NAMALWA (cell line): ENCODE data around the gene MIA.
"Not testable (repeated sequence)": the region's sequence is repeated elsewhere in the genome, so short reads cannot be mapped to it uniquely, and the experiment has no call there.

Source experiments
- DNase-seq: peaks from one replicate; pipeline ENCODE4 v3.0.0-alpha.2; 2015; ENCODE audit warnings: low spot score

MIA gene

GRCh38 chr19:40780582-40780981, 5.3 kb downstream of the MIA start:
- no peak for DNase-seq

- no peak for DNase-seq
These were observed 5.8 kb downstream of the MIA start for GRCh38 chr19:40781140-40781539.

GRCh38 chr19:40783711-40784110, 8.4 kb downstream of the MIA start:
- no peak for DNase-seq

- DNase-seq: not testable (repeated sequence)
These were observed 8.8 kb downstream of the MIA start for GRCh38 chr19:40784146-40784545.

- no peak for DNase-seq
These were observed 10.2 kb downstream of the MIA start for GRCh38 chr19:40785526-40785925.

GRCh38 chr19:40786060-40787037, 11.0 kb downstream of the MIA start:
- DNase-seq: no peak

- DNase-seq: no peak
These were observed 16.0 kb downstream of the MIA start for GRCh38 chr19:40791349-40791748.

GRCh38 chr19:40791996-40792395, 16.7 kb downstream of the MIA start:
- DNase-seq: peak; percentile 45

- DNase-seq: no peak
These were observed 22.0 kb downstream of the MIA start for GRCh38 chr19:40797166-40797962.

- peak; percentile 87 for DNase-seq
These were observed 22.8 kb downstream of the MIA start for GRCh38 chr19:40797963-40798682.

GRCh38 chr19:40798683-40799557, 23.6 kb downstream of the MIA start, which contains the start of gene EGLN2:
Gene EGLN2, plus strand, starts transcription at chr19:40799191. Its CDS starts 1,382 bp downstream, at chr19:40800573.
- peak; percentile 100 for DNase-seq

- DNase-seq: peak; percentile 41
These were observed 24.4 kb downstream of the MIA start for GRCh38 chr19:40799558-40800338.

- DNase-seq: no peak
These were observed 25.1 kb downstream of the MIA start for GRCh38 chr19:40800339-40800996.

- no peak for DNase-seq
These were observed 25.7 kb downstream of the MIA start for GRCh38 chr19:40800997-40801377.

GRCh38 chr19:40801426-40802299, 26.3 kb downstream of the MIA start:
- no peak for DNase-seq

GRCh38 chr19:40802300-40803169, 27.2 kb downstream of the MIA start:
- DNase-seq: no peak

GRCh38 chr19:40803170-40803856, 28.0 kb downstream of the MIA start:
- no peak for DNase-seq
